AG08395 (cell line): ENCODE data around the gene PKP4.

Experiments
- DNase-seq: peaks from one replicate; pipeline ENCODE4 v3.0.0; 2012; ENCODE audit warnings: mixed read lengths, low spot score

The PKP4 gene

DNA sequence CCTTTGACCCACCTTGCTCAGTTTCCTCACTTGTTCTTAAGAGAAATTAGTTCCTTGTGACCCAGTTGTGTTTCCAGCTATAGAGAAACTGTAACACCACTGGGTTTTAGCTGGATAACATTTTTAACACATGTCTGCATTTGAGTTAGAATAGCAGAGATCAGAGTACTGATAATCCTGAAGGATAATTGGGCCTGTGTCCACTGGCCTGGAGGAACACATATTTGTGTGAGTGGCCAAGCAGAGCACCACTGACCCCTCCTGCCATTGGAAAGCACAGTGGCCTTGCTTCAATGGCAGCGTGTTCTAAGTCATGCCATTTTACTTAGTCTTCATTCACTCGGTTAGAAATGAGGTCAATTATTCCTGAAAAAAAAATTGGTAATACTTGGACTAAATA is 42.6 kb downstream of the PKP4 start:
- no peak for DNase-seq

DNA sequence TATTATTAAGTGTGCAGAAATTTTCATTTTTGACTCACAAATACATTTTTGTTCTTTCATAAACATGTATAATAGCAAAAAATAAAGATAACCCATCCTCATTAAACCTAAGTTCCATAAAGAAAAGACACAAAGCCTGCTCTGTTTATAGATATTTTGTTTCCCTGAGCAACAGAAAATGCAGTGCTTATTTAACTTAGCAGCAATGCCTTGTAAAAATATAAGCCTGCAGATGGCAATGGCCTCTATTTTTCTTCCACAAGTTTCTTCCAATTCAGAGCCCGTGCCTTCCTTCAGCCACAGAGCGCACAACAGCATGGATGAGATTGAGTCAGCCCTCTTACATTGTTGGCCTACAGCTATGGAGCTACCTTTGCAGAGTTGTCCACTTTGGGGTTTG is 43.6 kb downstream of the PKP4 start:
- no peak for DNase-seq

DNA sequence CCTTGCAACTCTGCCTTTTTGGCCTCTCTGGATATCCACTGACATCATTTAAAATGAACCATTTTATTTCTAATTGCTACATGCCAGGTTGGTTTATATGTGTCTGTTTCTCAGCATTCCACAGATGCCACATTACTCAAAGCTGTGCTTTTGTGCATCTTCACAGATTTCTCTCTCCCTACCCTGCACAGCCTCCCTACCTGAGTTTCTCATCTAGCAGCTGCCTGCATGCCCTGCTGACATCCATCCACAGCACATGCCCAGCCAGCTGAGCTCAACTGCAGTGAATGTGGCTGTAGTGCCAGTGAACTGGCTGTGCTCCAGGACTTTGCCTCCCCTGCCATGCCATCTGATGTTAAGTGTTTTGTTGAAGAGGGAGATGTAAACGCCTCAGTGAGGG is 44.5 kb downstream of the PKP4 start:
- DNase-seq: no peak

- peak; percentile 79 for DNase-seq
These were observed 46.2 kb downstream of the PKP4 start for GRCh38 chr2:158502974-158503373.

DNA sequence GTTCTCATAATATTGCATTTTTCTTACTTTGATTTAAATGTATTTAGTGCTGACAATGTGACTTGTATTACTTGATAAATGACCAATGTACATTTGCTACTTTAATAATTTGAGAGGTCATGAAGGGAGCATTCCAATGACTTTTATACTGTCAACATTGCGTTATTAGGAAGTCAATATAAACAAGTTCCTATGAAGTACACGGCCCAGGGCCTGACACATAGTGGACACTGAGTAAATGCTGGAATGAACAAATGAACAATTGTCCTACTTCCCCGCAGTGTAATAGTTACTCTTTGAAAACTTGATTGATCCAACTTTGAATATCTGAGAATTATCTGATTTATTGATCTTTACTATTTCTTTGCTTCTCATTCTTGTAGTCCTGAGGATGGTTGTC is 47.3 kb downstream of the PKP4 start:
- no peak for DNase-seq

- DNase-seq: no peak
These were observed 48.7 kb downstream of the PKP4 start for GRCh38 chr2:158505448-158505934.

GRCh38 chr2:158507141-158507540 is 50.4 kb downstream of the PKP4 start:
- DNase-seq: no peak

- no peak for DNase-seq
These were observed 50.9 kb downstream of the PKP4 start for GRCh38 chr2:158507679-158508078.

DNA sequence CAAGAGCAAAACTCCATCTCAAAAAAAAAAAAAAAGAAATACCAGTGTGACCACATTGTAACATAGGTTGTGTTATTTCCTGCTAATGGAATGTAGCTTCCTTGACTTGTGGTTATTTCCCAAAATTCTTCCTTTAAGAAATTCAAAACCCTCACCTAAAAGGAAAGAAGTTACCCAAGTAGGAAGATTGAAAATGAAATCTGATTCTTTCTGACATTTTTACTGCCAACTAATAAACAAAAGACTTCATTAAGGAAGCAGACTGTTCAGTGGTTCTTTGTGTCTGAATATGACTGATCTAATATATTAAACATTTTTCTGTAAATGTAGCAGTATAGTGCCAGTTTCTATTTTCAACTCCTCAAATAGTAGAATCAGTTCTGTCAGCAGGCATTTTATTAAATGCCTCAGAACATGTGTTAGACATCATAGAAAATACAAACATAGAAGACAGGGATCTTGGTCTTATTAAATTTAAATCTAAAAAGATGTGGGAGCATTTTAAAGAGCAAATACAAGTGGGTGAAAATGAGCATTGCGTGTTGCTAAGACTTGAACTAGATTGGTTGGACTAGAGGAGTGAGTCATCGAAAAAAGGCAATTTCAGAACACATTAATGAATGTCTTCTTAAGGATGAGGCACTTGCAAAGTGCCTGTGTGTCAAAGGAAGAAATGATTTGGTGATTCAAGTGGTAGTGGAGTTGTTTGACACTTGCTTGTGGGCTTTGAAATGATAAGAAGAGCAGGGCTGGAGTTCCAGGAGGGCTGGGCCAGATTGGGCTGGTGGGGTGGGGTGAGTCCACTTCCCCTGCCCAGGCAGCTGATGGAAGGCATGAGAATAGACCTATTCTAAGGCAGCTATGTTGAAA is 53.4 kb downstream of the PKP4 start:
- no peak for DNase-seq

DNA sequence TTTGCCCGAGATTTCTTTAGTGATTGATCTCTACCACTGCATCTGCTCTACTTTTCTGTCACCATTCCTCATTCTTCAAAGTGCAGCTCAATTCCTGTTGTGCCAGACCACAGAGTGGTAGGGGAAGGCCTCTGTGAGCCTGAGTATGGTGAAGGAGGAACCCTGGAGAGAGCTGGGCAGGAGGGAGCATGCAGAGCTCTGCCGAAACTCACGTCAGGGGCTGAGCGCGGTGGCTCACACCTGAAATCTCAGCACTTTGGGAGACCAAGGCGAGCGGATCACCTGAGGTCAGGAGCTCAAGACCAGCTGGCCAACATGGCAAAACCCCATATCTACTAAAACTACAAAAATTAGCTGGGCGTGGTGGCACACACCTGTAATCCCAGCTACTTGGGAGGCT is 54.1 kb downstream of the PKP4 start:
- DNase-seq: no peak

- no peak for DNase-seq
These were observed 55.0 kb downstream of the PKP4 start for GRCh38 chr2:158511706-158512105.

DNA sequence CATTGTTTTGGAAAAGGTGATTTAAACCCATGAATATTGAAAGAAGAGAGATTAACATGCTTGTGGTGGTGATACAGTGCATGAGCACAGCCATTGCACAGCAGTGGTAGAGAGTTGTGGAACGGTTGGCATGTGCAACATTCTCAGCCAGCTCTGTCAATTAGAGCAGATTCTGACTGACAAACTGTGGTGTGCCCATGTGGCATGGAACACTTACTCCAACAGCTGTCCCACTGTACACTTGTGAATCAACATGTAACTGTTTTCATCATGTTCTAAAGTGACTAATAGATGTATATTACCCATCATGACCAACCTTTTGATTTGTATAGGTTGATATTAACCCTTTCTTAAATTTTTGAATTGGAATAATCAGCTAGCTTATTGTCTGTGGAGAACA is 55.6 kb downstream of the PKP4 start:
- DNase-seq: no peak

- no peak for DNase-seq
These were observed 57.1 kb downstream of the PKP4 start for GRCh38 chr2:158513841-158514240.

- DNase-seq: peak; percentile 35
These were observed 61.3 kb downstream of the PKP4 start for GRCh38 chr2:158518084-158518483.

GRCh38 chr2:158519481-158519880 is 62.7 kb downstream of the PKP4 start:
- no peak for DNase-seq

- DNase-seq: peak; percentile 56
These were observed 72.9 kb downstream of the PKP4 start for GRCh38 chr2:158529379-158530259.

DNA sequence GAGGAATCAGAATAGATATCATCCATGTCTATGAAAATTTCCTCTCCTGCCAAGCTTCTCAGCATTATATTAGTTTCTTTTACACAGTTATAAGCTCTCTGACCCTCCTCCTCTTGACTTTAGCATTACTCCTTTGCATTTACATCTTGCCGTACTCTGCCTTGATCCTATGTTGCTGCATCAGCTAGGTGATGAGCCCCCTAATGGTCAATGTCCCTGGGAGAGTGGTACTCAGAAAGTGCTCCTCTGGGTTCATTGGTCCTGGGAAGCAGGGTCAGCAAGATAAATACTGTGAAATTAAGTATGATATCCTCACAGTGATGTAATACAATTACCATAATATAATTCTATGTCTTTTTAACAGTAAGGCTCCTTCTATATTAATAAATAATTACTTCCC is 74.1 kb downstream of the PKP4 start:
- DNase-seq: no peak

GRCh38 chr2:158533009-158533408 is 76.3 kb downstream of the PKP4 start:
- DNase-seq: no peak

DNA sequence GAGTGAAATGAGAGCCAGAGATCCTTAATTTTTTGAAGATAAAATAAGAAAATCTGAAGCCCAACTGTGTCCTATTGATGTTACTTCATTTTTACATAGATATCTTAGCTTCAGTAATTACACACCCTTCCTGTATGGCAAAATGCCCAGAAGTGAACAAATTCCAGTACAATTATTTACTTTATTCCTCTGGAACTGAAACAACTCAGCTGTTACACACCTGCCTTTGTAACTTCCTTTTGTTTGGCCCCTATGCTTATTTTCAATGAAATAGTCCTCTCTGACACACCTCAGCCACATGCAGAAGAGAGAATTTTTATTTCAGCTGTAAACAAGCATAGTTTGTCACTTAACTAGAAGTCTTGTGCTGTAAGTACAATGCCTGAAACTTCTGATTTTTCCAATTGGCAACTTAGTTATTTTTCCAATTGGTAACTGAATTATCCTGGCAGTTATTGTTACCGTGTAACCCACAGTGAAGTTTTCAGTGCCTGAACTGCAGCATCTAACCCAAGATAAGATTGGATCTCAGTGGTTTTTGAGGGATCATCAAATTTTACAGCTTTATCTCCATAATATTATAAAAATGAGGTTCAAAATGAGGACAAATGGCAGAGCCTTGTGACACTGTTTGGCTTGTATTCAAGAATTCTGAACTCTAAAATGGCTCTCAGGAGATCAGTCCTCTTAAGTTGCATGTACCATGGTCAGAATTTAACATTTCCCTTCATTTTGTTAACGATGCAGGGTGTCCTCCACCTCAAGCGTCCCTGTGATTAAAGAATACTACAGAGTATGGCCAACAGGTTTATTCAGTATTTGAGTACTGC is 82.6 kb downstream of the PKP4 start:
- DNase-seq: peak; percentile 20

GRCh38 chr2:158542577-158542976 is 85.8 kb downstream of the PKP4 start:
- no peak for DNase-seq

DNA sequence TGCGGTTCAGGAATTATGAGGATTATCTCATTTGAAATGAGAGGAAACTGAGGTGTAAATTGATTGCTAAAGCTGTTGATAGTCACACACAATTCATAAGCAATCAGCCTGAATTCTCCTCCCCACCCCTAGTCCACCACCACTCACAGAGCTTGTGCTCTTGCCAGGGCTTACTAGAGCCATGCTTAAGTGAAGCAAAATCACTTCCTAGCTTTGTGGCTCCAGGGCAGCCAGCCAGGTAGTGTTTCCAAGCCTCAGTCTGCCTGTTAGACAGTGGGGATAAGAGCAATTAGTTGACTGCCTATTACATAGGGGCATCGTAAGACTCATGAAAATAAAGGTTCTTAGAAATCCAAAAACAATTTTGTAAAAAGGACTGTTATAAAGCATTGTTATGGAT is 87.2 kb downstream of the PKP4 start:
- DNase-seq: no peak

DNA sequence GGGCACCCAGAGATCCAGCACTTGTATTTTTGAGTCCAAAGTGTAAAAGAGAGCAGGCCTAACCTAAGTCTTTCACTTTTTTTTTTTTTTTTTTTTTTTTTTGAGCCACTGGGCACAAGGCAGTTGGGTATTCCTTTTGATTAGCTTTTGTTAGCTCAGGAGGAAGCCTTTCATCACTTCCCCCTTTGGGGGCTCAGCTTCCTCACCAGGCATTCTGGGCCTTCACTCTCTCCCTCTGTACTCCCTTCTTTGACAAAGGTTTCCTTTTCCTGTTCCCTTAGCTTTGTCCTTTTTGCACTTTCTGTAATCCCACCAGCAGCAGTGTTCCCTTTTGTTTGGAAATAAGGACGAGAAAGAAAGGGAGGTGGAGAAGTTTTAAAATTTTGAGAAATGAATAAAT is 88.2 kb downstream of the PKP4 start:
- no peak for DNase-seq
